Sigmoid colon (tissue), 4 donors: Measurements from ENCODE around the gene ARID5A.

Source experiments
- EP300 ChIP-seq, 4 donors: sonication (generic); formaldehyde crosslinking; IDR thresholded peaks; one replicate each; pipeline ENCODE4 v1.6.1; 2017; ENCODE audit warnings: antibody characterized with exemption in 4 of 4
- POLR2A ChIP-seq, 2 donors: fragments of 450-650 bp; IDR thresholded peaks; one replicate each; pipeline ENCODE4 v1.6.1; 2016; ENCODE audit warnings: antibody characterized with exemption in 2 of 2, mild to moderate bottlenecking in 2 of 2, moderate library complexity in 2 of 2
- POLR2AphosphoS5 ChIP-seq, 4 donors: sonication (generic); formaldehyde crosslinking; IDR thresholded peaks; one replicate each; pipeline ENCODE4 v1.6.1; 2017; ENCODE audit warnings: antibody characterized with exemption in 4 of 4
- TF ChIP-seq, protein P1 (sequence below), 4 experiments: fragments of 450-650 bp in 3 of 4; fragments of 200-600 bp in 1 of 4; IDR thresholded peaks; one replicate each; pipeline ENCODE4 v1.5.1; 2016 to 2019; ENCODE audit warnings: antibody characterized with exemption in 4 of 4, mild to moderate bottlenecking in 3 of 4, moderate library complexity in 2 of 4

DNA sequence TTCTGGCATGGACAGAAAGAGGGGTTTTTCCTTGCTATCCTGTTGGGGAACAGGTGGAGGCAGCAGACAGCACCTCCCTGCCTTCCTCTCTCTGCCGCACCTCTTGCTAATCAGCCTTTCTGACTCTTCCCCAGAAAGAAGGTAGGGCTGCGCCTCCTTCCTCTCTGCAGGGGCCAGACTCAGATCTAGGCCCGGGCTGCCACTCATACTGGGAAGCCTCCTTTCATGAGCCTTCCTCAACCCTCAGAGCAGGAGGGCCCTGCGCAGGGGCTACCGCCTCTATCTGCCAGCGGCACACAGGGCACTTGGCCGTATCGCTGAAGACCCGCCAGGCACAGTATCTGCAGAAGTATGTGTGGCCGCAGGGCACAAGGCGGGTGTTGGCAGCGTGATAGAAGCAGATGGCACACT is 38.5 kb upstream of the ARID5A start:
- TF ChIP-seq, protein P1, sequence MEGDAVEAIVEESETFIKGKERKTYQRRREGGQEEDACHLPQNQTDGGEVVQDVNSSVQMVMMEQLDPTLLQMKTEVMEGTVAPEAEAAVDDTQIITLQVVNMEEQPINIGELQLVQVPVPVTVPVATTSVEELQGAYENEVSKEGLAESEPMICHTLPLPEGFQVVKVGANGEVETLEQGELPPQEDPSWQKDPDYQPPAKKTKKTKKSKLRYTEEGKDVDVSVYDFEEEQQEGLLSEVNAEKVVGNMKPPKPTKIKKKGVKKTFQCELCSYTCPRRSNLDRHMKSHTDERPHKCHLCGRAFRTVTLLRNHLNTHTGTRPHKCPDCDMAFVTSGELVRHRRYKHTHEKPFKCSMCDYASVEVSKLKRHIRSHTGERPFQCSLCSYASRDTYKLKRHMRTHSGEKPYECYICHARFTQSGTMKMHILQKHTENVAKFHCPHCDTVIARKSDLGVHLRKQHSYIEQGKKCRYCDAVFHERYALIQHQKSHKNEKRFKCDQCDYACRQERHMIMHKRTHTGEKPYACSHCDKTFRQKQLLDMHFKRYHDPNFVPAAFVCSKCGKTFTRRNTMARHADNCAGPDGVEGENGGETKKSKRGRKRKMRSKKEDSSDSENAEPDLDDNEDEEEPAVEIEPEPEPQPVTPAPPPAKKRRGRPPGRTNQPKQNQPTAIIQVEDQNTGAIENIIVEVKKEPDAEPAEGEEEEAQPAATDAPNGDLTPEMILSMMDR (IDR thresholded peaks at IDR 0.05) = no peak
- no peak for TF ChIP-seq POLR2A (IDR thresholded peaks at IDR 0.05)
- no peak for TF ChIP-seq EP300 (IDR thresholded peaks at IDR 0.05)
- no peak for TF ChIP-seq POLR2AphosphoS5 (IDR thresholded peaks at IDR 0.05)
